ENCODE measurements around the gene NELL2. TPM values are rescaled to one million over a fixed set of nuclear protein-coding genes. Genes with fewer than 3 reads are reported as not detected.
"Not testable (repeated sequence)": the region's sequence is repeated elsewhere in the genome, so short reads cannot be mapped to it uniquely, and the experiment has no call there.

The NELL2 gene
- total RNA-seq, 1 donor from 2014 or later = 0.55 TPM

GRCh38 chr12:44837114-44837755 is 38.9 kb downstream of the NELL2 start:
- Histone ChIP-seq H3K4me1 (no peaks in the 10 kb centered on the region), H3K27me3 (ENCODE audit: low read depth) (peaks cover 2% of the 10 kb centered on the region), H3K9me3 (replicated peaks) (no peaks in the 10 kb centered on the region), H3K36me3 (no peaks in the 10 kb centered on the region), H3K4me3 (no peak overlapping the region), H3K27ac (replicated peaks) (no peak overlapping the region)
- intact Hi-C loops (cut with micrococcal nuclease) = no loop called here
- TF ChIP-seq CTCF (IDR thresholded peaks at IDR 0.05; ENCODE audit: borderline replicate concordance) = no peak
- no peak for DNase-seq

- Histone ChIP-seq H3K9me3 (replicated peaks) (no peaks in the 10 kb centered on the region), H3K4me3 (no peak overlapping the region), H3K4me1 (no peaks in the 10 kb centered on the region), H3K27ac (replicated peaks) (no peak overlapping the region), H3K36me3 (no peaks in the 10 kb centered on the region), H3K27me3 (ENCODE audit: low read depth) (peaks cover 4% of the 10 kb centered on the region)
- intact Hi-C loops (cut with micrococcal nuclease) = no loop called here
- no peak for TF ChIP-seq CTCF (IDR thresholded peaks at IDR 0.05; ENCODE audit: borderline replicate concordance)
- DNase-seq = no peak
These were observed 40.3 kb downstream of the NELL2 start for GRCh38 chr12:44835641-44836379.

GRCh38 chr12:44834996-44835395 is 41.1 kb downstream of the NELL2 start:
- H3K9me3 ChIP-seq (replicated peaks); H3K4me1 ChIP-seq; H3K27ac ChIP-seq (replicated peaks); H3K36me3 ChIP-seq; intact Hi-C loops (cut with micrococcal nuclease); H3K4me3 ChIP-seq; DNase-seq; H3K27me3 ChIP-seq (ENCODE audit: low read depth): not testable (repeated sequence)

- no peak overlapping the region for H3K4me3 ChIP-seq
These were observed 42.6 kb downstream of the NELL2 start for GRCh38 chr12:44833561-44833960.

GRCh38 chr12:44830566-44831055 is 45.5 kb downstream of the NELL2 start:
- Histone ChIP-seq H3K27ac (replicated peaks) (no peak overlapping the region), H3K4me1 (no peaks in the 10 kb centered on the region), H3K4me3 (no peak overlapping the region), H3K27me3 (ENCODE audit: low read depth) (peaks cover 4% of the 10 kb centered on the region), H3K36me3 (no peaks in the 10 kb centered on the region), H3K9me3 (replicated peaks) (no peaks in the 10 kb centered on the region)
- TF ChIP-seq CTCF (IDR thresholded peaks at IDR 0.05; ENCODE audit: borderline replicate concordance) = no peak
- DNase-seq = no peak
- intact Hi-C loops (cut with micrococcal nuclease) = no loop called here

More at GRCh38 chr12:44833561-44833960, 42.6 kb downstream of the NELL2 start:
- no peaks in the 10 kb centered on the region for H3K9me3 ChIP-seq (replicated peaks)
- peaks cover 4% of the 10 kb centered on the region for H3K27me3 ChIP-seq (ENCODE audit: low read depth)
- intact Hi-C loops (cut with micrococcal nuclease) = no loop called here
- no peak overlapping the region for H3K27ac ChIP-seq (replicated peaks)
- H3K4me1 ChIP-seq = no peaks in the 10 kb centered on the region
- no peak for TF ChIP-seq CTCF (IDR thresholded peaks at IDR 0.05; ENCODE audit: borderline replicate concordance)
- DNase-seq = no peak
- no peaks in the 10 kb centered on the region for H3K36me3 ChIP-seq

GRCh38 chr12:44829045-44829444 is 47.1 kb downstream of the NELL2 start:
- Histone ChIP-seq H3K4me1 (no peaks in the 10 kb centered on the region), H3K4me3 (no peak overlapping the region), H3K27ac (replicated peaks) (no peak overlapping the region), H3K36me3 (no peaks in the 10 kb centered on the region), H3K9me3 (replicated peaks) (no peaks in the 10 kb centered on the region), H3K27me3 (ENCODE audit: low read depth) (peaks cover 4% of the 10 kb centered on the region)
- DNase-seq = no peak
- no peak for TF ChIP-seq CTCF (IDR thresholded peaks at IDR 0.05; ENCODE audit: borderline replicate concordance)
- intact Hi-C loops (cut with micrococcal nuclease) = no loop called here

Measured in left ventricle myocardium inferior (tissue), 1 donor.